GM19238 (cell line): Measurements from ENCODE around the gene SHTN1.

Experiments used
- DNase-seq: peaks from one replicate; pipeline ENCODE4 v3.0.0; 2011; ENCODE audit warnings: low spot score; ENCODE audit not compliant: insufficient read length

SHTN1 gene

GRCh38 chr10:117005026-117005526 lies at the start of gene SHTN1:
SHTN1 (minus strand) TSS chr10:117005187; CDS start chr10:117005079, 108 bp downstream.
- DNase-seq = no peak

- no peak for DNase-seq
These were observed 48.5 kb upstream of the SHTN1 start for GRCh38 chr10:117053482-117053881.

- DNase-seq = no peak
These were observed 43.0 kb upstream of the SHTN1 start for GRCh38 chr10:117047947-117048346.

- DNase-seq = no peak
These were observed 11.3 kb upstream of the SHTN1 start for GRCh38 chr10:117016266-117016665.

GRCh38 chr10:117014835-117015234 lies 9.8 kb upstream of the SHTN1 start:
- no peak for DNase-seq

- no peak for DNase-seq
These were observed 2.1 kb upstream of the SHTN1 start for GRCh38 chr10:117007080-117007479.

- DNase-seq = no peak
These were observed 604 bp upstream of the SHTN1 start for GRCh38 chr10:117005527-117006055.

GRCh38 chr10:117004227-117005025 lies 561 bp downstream of the SHTN1 start:
- no peak for DNase-seq

GRCh38 chr10:117003336-117003735 lies 1.7 kb downstream of the SHTN1 start:
- no peak for DNase-seq

- DNase-seq = no peak
These were observed 2.8 kb downstream of the SHTN1 start for GRCh38 chr10:117002206-117002605.

GRCh38 chr10:117001144-117001543 lies 3.8 kb downstream of the SHTN1 start:
- no peak for DNase-seq

- no peak for DNase-seq
These were observed 4.4 kb downstream of the SHTN1 start for GRCh38 chr10:117000580-117000979.

GRCh38 chr10:116998172-116998571 lies 6.8 kb downstream of the SHTN1 start:
- no peak for DNase-seq

GRCh38 chr10:116997015-116997414 lies 8.0 kb downstream of the SHTN1 start:
- no peak for DNase-seq

GRCh38 chr10:116995648-116996047 lies 9.3 kb downstream of the SHTN1 start:
- DNase-seq = no peak

- no peak for DNase-seq
These were observed 10.7 kb downstream of the SHTN1 start for GRCh38 chr10:116994113-116994890.

- DNase-seq = no peak
These were observed 11.4 kb downstream of the SHTN1 start for GRCh38 chr10:116993610-116994009.

GRCh38 chr10:116992183-116992582 lies 12.8 kb downstream of the SHTN1 start:
- no peak for DNase-seq

GRCh38 chr10:116990276-116990800 lies 14.6 kb downstream of the SHTN1 start:
- DNase-seq = no peak

- no peak for DNase-seq
These were observed 15.5 kb downstream of the SHTN1 start for GRCh38 chr10:116989439-116989838.

GRCh38 chr10:116988311-116988710 lies 16.7 kb downstream of the SHTN1 start:
- no peak for DNase-seq

- DNase-seq = no peak
These were observed 19.4 kb downstream of the SHTN1 start for GRCh38 chr10:116985611-116986010.
